Dendritic cell treated with granulocyte-macrophage colony-stimulating factor and Interleukin-4, amounts not matched to agents 40 ng/mL and 50 ng/mL, for 4 days (primary cell): ENCODE measurements around the gene GABBR2.
"Not testable (repeated sequence)": the region's sequence is repeated elsewhere in the genome, so short reads cannot be mapped to it uniquely, and the experiment has no call there.

ENCODE experiments used
- H3K27ac Mint-ChIP-seq: one replicate; pipeline ENCODE4 v1.8.0; 2022; ENCODE audit warnings: mild to moderate bottlenecking, mixed read lengths
- H3K27me3 Mint-ChIP-seq: one replicate; pipeline ENCODE4 v1.8.0; 2022; ENCODE audit warnings: mild to moderate bottlenecking, mixed read lengths
- H3K36me3 Mint-ChIP-seq: one replicate; pipeline ENCODE4 v1.8.0; 2022; ENCODE audit warnings: low read depth, mixed read lengths
- H3K4me1 Mint-ChIP-seq: one replicate; pipeline ENCODE4 v1.8.0; 2022; ENCODE audit warnings: low read depth, mixed read lengths
- H3K4me3 Mint-ChIP-seq: one replicate; pipeline ENCODE4 v1.8.0; 2022; ENCODE audit warnings: mild to moderate bottlenecking, moderate library complexity, mixed read lengths
- H3K9me3 Mint-ChIP-seq: one replicate; pipeline ENCODE4 v1.8.0; 2022; ENCODE audit warnings: mixed read lengths
- intact Hi-C: fragments of 100-400 bp; cut with micrococcal nuclease; formaldehyde crosslinking; loops from one replicate; pipeline ENCODE4 v1.15.0; 2022

The GABBR2 gene

DNA sequence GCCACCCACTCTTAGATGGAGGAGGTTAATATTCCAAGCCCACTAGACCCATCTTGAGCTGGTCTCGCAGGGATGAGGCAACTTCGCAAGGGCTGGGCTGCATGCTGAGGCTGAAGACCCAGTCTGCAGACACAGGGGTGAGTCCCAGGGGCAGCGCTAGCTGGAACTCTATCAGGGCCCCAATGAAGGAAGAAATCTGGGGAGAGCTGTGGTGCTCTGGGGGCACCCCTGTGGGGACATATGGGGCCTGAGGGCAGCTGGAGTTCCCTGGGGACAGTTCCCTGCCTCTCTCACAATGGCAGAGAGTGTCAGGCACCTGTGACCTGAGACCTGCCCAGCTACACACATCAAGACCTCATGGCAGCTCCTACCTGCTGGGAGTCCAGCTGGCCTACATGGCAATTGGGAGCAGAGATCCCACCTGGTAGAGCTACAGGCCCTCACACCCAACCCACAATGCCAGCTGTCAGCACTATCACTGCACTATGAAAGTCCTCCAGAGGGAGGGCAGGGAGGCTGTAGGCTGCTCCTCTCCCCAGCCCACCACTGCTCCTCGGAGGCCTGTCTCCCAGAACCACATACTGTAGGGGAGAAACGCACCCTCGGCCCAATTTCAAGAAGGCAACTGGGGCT is 202.2 kb downstream of the GABBR2 start:
- no peaks in the 10 kb centered on the region for H3K4me1 Mint-ChIP-seq
- peaks cover 4% of the 10 kb centered on the region for H3K27me3 Mint-ChIP-seq
- H3K27ac Mint-ChIP-seq: no peak overlapping the region
- no peak overlapping the region for H3K4me3 Mint-ChIP-seq
- no peaks in the 10 kb centered on the region for H3K36me3 Mint-ChIP-seq
- H3K9me3 Mint-ChIP-seq: peaks cover 8% of the 10 kb centered on the region
- intact Hi-C loops: no loop called here

DNA sequence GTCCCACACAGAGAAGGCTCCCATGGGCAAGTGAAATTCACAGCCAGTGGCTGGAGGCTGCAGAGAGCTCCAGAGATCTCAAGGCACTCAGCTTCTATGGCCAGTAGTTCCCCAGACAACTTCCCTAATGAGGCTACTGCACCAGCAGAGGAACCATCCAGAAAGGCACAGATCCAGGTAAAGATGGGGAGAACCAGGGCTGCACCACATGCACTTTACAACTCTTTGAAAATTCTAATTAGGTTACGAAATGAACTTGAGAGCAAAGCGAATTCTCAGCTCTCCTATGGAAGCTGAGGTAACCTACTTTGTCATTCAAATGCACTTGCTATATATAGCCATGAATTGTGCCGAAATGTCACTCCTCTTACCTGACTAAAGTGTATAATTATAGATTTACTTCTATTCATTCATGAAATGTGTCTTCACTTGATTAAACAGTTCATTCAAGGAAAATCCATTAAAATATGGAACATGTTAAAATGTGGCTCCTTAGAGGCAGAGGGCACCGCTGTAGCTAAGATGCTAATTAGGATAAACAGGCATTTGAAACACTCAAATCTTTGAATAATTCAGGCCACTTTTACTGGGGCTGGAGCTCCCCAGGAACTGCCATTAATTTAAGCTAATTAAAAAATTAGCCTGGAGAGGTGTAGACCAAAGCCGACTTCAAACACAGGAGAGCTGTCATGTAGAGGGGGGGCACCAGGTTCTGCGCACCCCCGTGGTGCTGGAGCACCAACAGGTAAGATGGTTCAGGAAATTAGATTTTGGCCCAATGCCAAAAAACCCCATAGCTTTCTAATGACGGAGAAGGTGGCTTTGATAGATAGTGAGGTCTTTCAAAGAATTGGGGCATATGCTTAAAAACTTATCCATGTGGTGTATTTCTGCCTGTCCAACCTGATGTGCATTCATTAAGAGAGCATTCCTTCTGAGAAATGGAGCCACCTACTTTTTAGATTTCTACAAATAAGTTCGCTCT is 204.1 kb downstream of the GABBR2 start:
- H3K4me1 Mint-ChIP-seq: no peaks in the 10 kb centered on the region
- H3K27ac Mint-ChIP-seq: no peak overlapping the region
- intact Hi-C loops: no loop called here
- no peak overlapping the region for H3K4me3 Mint-ChIP-seq
- H3K36me3 Mint-ChIP-seq: no peaks in the 10 kb centered on the region
- peaks cover 2% of the 10 kb centered on the region for H3K27me3 Mint-ChIP-seq
- H3K9me3 Mint-ChIP-seq: peaks cover 5% of the 10 kb centered on the region

DNA sequence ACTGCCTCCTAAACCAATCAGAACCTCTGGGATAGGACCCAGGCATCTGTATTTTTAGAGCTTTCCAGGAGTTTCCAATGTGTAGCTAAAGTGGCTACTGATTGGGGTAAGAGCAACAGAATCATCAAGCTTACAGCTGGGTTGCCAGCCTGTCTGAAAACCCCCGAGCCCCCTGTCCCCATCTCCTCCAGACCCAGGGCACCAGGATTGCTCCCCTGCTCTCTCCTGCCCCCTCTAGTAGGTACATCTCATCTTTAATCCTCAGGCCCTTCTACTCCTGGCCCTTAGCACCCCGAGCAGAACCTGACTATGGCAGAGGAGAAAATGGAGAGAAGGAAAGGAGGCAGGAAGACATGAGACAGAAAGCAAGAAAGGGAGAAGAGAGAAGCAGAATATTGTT is 204.9 kb downstream of the GABBR2 start:
- intact Hi-C loops: no loop called here
- Mint-ChIP-seq H3K4me3 (no peak overlapping the region), H3K4me1 (no peaks in the 10 kb centered on the region), H3K27me3 (peaks cover 2% of the 10 kb centered on the region), H3K36me3 (no peaks in the 10 kb centered on the region), H3K27ac (no peak overlapping the region), H3K9me3 (no peaks in the 10 kb centered on the region)

DNA sequence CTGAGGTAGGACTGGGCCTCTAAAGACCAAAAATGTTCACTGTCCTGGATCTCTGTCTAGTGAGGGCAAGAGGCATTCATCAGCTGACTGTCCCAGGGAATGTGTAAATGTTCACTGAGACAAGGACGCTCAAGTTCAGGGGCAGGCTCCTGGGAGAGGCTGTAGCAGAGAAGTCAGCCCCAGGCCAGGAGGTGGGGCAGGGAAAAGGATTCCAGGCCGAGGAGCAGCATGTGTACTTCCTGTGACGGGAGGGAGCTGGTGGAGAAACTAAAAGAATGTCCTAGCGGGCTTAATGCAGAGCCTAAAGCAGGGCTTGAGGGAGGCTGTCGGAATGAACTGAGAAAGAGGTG is 205.8 kb downstream of the GABBR2 start:
- Mint-ChIP-seq H3K27me3 (peaks cover 2% of the 10 kb centered on the region), H3K4me1 (no peaks in the 10 kb centered on the region), H3K27ac (no peak overlapping the region), H3K9me3 (no peaks in the 10 kb centered on the region), H3K4me3 (no peak overlapping the region), H3K36me3 (no peaks in the 10 kb centered on the region)
- intact Hi-C loops: no loop called here

DNA sequence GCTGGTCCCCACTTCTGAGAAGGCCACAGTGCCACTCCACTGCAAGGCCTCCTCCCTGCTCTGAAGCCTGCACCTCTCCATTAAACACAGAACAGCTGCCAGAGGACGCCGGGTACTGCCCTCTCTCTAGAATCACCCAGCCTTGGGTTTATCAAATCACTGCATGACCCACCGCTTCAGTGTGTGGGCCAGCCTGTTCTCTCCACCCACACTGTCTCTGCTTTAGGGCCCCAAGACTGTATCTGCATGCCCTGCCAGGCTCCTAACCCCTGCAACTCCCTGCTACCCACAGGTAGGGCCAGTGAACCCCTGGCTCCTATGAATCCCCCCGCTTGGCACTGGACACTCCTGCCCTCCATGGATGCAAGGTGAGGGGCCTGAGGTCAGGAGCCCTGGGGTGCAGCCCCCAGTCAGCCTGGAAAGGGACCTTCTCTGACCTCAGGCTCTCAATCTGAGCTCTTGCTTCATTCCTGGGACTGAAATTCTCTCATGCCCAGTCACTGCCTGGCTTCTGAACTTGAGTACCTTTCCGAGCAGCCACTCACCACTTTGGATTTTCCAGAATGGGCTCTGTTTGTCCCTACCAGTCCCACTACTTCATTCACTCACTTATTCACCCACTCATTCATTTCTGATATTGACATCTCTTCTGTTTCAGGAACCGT is 206.3 kb downstream of the GABBR2 start:
- peaks cover 2% of the 10 kb centered on the region for H3K27me3 Mint-ChIP-seq

DNA sequence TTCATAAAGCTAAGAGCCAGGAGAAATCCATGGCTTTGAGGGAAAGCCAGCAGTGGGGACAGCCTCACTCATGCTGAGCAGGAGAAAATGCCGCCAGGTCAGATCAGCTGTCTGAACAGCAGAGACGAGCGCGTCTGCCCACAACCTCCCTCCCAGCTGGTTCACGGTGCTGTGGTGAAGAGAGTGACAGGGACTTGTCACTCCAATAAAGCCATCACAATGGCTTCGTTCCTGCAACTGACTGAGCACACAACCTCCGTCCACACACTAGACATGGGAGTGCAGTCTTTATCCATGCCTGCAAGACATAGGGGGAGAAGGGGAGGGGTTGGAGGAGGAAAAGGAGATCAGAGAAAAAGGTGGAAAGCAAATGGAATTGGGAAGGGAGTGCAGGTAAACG is 206.9 kb downstream of the GABBR2 start:
- Mint-ChIP-seq H3K9me3 (no peaks in the 10 kb centered on the region), H3K27me3 (peaks cover 2% of the 10 kb centered on the region), H3K4me1 (no peaks in the 10 kb centered on the region), H3K27ac (no peak overlapping the region), H3K36me3 (no peaks in the 10 kb centered on the region), H3K4me3 (no peak overlapping the region)
- intact Hi-C loops: no loop called here

More for the DNA sequence above, 206.3 kb downstream of the GABBR2 start:
- Mint-ChIP-seq H3K27ac (no peak overlapping the region), H3K36me3 (no peaks in the 10 kb centered on the region), H3K4me3 (no peak overlapping the region), H3K9me3 (no peaks in the 10 kb centered on the region), H3K4me1 (no peaks in the 10 kb centered on the region)
- intact Hi-C loops: no loop called here

DNA sequence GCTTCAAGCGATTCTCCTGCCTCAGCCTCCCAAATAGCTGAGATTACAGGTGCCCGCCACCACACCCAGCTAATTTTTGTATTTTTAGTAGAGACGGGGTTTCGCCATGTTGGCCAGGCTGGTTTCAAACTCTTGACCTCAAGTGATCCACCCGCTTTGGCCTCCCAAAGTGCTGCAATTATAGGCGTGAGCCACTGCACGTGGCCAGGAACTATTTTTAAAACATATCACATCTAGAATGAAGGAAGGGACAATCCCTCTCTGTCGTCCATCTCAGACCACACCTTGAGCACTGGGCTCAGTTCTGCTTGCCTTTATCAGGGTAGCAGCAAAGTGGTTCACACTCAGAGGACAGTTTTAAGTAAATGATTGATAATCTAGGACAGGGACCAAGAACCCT is 207.5 kb downstream of the GABBR2 start:
- H3K9me3 Mint-ChIP-seq, H3K36me3 Mint-ChIP-seq, H3K27me3 Mint-ChIP-seq, H3K4me1 Mint-ChIP-seq, H3K27ac Mint-ChIP-seq, H3K4me3 Mint-ChIP-seq, intact Hi-C loops: not testable (repeated sequence)

DNA sequence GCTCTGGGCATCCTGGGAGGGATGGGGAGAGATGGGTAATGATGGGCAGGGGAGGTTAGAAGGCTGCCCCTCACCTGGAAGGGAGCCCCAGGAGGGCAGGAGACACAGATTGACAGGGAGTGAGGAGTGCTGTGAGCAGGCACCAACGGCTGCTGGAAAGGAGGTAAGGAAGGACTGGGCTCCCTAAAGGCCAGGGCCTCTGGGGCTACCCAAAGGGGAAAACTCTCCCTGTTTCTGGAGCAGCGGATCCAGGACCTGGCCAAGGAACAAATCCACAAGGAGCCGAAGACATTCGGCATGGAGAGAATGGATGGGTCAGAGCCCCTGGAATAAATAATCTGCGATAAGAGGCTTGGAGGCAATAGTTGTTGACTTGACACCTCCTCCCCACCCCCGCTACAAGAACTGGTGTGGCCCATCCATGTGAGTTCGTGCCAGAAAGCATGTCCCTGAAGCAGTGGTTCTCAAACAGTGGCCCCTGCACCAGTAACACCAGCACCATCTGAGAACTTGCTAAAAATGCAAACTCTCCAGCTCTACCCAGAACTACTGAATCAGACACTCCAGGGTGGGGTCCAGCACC is 208.3 kb downstream of the GABBR2 start:
- intact Hi-C loops: no loop called here
- Mint-ChIP-seq H3K4me1 (no peaks in the 10 kb centered on the region), H3K27ac (no peak overlapping the region), H3K4me3 (no peak overlapping the region), H3K9me3 (no peaks in the 10 kb centered on the region), H3K27me3 (peaks cover 2% of the 10 kb centered on the region), H3K36me3 (no peaks in the 10 kb centered on the region)

DNA sequence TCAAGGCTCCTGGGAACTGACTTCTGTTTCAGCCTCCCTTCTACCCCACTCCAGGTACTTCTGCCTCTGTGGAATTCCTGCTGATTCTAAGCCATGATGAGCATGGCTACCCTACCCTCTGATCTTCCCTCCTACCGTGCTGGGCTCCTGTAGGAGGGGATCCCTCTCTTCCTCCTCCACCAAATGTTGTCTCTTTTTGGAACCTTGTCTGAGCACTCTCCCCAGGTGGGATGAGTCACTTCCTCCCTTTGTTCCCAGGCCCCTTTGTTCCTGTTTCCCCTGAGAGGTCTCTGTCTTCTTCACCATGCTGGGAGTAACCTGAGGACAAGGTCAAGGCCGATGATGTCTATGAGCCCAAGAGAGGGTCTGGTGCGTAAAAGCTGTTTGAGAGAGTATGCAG is 213.2 kb downstream of the GABBR2 start:
- no peak overlapping the region for H3K27ac Mint-ChIP-seq
- H3K36me3 Mint-ChIP-seq: no peaks in the 10 kb centered on the region
- peaks cover 8% of the 10 kb centered on the region for H3K9me3 Mint-ChIP-seq
- no peaks in the 10 kb centered on the region for H3K4me1 Mint-ChIP-seq
- intact Hi-C loops: no loop called here
- H3K27me3 Mint-ChIP-seq: peaks cover 11% of the 10 kb centered on the region
- H3K4me3 Mint-ChIP-seq: no peak overlapping the region

DNA sequence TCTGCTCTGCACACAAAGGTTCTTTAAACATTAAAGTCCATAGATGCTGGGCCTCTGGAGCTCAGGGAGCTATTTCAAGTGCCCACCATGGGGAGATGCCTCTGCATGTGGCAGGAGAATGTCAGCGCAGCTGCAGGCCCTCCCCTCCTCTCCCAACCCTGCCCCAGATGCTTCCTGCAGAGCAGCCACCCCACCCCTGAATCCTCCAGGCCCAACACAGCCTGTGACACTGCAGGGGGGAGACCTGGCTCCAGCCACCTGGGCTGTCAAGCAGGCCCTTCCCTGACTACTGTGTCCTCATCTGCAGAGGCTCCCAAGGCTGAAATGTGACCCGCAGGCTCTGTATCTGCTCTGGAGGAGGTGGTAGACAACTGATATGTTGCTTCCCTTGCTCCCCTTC is 213.9 kb downstream of the GABBR2 start:
- peaks cover 8% of the 10 kb centered on the region for H3K9me3 Mint-ChIP-seq
- intact Hi-C loops: no loop called here
- no peak overlapping the region for H3K4me3 Mint-ChIP-seq

DNA sequence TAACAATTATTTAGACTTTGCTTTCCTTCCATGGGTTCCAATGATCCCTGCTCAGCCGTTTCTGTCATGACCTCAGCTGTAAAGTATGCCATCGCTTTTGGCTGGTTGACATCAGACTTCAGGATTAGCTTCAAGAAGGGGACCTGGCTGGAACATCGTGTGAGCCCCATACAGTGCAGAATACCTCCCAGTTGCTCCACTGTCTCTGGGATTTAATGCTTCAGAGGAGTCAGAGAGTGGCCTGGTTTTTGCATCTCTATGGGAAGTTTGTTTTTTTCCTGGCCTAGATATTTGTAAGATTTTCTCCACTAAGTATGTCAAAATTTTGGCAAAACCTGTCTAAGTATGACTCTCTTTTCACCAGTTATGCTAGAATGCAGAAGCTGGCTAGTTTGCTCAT is 216.9 kb downstream of the GABBR2 start:
- Mint-ChIP-seq H3K36me3 (no peaks in the 10 kb centered on the region), H3K27ac (no peak overlapping the region), H3K4me3 (no peak overlapping the region), H3K27me3 (peaks cover 11% of the 10 kb centered on the region), H3K9me3 (peaks cover 8% of the 10 kb centered on the region), H3K4me1 (no peaks in the 10 kb centered on the region)
- intact Hi-C loops: no loop called here

More for the DNA sequence above, 213.9 kb downstream of the GABBR2 start:
- H3K27me3 Mint-ChIP-seq: peaks cover 11% of the 10 kb centered on the region
- no peaks in the 10 kb centered on the region for H3K4me1 Mint-ChIP-seq
- H3K36me3 Mint-ChIP-seq: no peaks in the 10 kb centered on the region
- H3K27ac Mint-ChIP-seq: no peak overlapping the region

DNA sequence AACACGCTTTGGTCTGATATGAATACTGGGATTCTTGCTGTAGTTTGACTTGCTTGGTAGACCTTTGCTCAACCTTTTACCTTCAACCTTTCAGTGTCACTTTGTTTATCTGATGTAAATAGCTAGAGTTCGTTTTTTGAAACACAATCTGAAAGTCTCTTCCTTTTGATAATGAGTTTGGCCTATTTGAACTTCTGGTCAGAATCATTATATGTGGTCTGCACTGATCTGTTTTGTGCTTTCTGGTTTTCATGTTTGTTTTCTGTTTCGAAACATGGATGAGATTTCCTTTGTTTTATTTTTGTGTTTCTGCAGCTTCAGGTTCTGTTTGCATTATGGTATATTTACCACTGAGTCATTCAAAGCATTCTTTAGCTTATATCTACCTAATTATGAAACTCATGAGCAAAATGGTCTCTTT is 217.5 kb downstream of the GABBR2 start:
- Mint-ChIP-seq H3K4me3 (no peak overlapping the region), H3K36me3 (no peaks in the 10 kb centered on the region), H3K27me3 (peaks cover 11% of the 10 kb centered on the region), H3K4me1 (no peaks in the 10 kb centered on the region), H3K9me3 (peaks cover 8% of the 10 kb centered on the region), H3K27ac (no peak overlapping the region)
- intact Hi-C loops: no loop called here

DNA sequence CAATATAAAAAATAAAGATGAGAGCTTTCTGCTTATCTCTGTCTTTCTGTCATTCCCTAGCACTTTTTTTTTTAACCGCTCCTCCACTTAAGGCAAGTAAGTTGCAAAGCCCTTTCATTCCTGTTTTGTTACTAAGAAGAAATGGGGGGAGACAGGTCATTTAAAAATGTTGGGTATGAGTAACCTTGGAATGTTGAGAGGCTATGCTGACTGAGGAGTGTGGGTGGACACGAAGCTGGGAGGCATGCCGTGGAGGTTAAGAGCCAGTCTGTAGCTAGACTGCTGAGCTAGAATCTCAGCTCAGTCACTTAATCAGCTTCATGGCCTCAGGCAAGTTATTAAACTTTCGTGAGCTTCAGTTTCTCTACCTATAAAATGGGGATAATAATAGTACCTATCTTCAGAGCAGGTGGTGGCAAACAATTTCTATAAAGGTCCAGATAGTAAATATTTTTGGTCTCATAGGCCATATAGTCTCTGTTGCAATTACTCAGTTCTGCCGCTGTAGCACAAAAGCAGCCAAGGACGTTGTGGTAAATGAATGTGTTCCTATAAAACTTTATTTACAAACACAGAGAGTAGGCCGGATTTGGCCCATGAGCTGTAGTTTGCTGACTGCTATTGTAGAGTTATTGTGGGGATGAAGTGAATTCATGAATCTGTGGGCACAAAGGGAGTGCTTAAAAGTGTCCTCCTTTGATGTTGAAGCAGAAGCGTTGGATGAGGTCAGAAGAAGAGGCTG is 220.0 kb downstream of the GABBR2 start:
- Mint-ChIP-seq H3K4me3 (no peak overlapping the region), H3K27me3 (peaks cover 19% of the 10 kb centered on the region), H3K36me3 (no peaks in the 10 kb centered on the region), H3K9me3 (peaks cover 7% of the 10 kb centered on the region), H3K27ac (no peak overlapping the region), H3K4me1 (no peaks in the 10 kb centered on the region)
- intact Hi-C loops: no loop called here
